Mesothelial cell of epicardium (in vitro differentiated cells): ENCODE measurements around the gene REX1BD. TPM values are rescaled to one million over a fixed set of nuclear protein-coding genes. Genes with fewer than 3 reads are reported as not detected.

ENCODE experiments used
- DNase-seq, 2 experiments: peaks; one replicate each; pipeline ENCODE4 v3.0.0; 2021; ENCODE audit warnings: low spot score in 2 of 2; ENCODE audit not compliant: unreplicated experiment in 2 of 2
- H3K27ac Mint-ChIP-seq: 2 replicates; pipeline ENCODE4 v1.8.0; 2021; ENCODE audit warnings: mixed read lengths
- H3K27me3 Mint-ChIP-seq: 2 replicates; pipeline ENCODE4 v1.8.0; 2021; ENCODE audit warnings: low read depth, mixed read lengths
- H3K36me3 Mint-ChIP-seq: 2 replicates; pipeline ENCODE4 v1.8.0; 2021; ENCODE audit warnings: mixed read lengths
- H3K4me1 Mint-ChIP-seq: 2 replicates; pipeline ENCODE4 v1.8.0; 2021; ENCODE audit warnings: mixed read lengths
- H3K4me3 Mint-ChIP-seq: 2 replicates; pipeline ENCODE4 v1.8.0; 2021; ENCODE audit warnings: mild to moderate bottlenecking, moderate library complexity, mixed read lengths
- H3K9me3 Mint-ChIP-seq: 2 replicates; pipeline ENCODE4 v1.8.0; 2021; ENCODE audit warnings: mixed read lengths
- total RNA-seq: library from RNA; stranded (reverse); gene quantifications from 3 replicates; pipeline ENCODE4 v1.2.1, GENCODE V29; 2021
- TF ChIP-seq, protein P1 (sequence below): fragments of 200-600 bp; sonication (generic); IDR thresholded peaks from one replicate; pipeline ENCODE4 v1.5.0; 2021; ENCODE audit warnings: antibody characterized with exemption; ENCODE audit not compliant: unreplicated experiment

REX1BD gene
- total RNA-seq, 1 donor from 2014 or later: 58.8 TPM

DNA sequence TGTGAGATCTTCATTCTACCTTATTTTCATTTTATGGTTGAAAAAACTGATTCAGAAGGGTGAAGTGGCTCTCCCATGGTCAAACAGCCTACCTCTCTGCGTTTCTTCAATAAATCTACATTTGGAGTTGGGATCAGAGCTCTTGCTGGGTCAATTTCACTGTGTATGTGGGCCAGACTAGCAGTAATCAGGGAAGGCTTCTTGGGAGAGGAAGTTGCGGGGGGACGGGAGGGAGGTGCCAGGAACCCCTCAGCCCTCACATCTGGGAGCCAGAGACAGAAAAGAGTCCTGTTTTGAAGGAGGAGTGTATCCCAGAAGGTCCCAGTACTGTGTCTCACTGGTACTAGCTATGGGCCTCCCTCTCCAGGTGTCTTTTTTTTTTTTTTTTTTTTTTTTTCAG is 30.0 kb upstream of the REX1BD start:
- H3K4me1 Mint-ChIP-seq: peaks cover 8% of the 10 kb centered on the region
- peak overlapping the region; percentile 91 for H3K4me3 Mint-ChIP-seq
- H3K36me3 Mint-ChIP-seq: peaks cover 7% of the 10 kb centered on the region
- no peak for DNase-seq
- TF ChIP-seq, protein P1, sequence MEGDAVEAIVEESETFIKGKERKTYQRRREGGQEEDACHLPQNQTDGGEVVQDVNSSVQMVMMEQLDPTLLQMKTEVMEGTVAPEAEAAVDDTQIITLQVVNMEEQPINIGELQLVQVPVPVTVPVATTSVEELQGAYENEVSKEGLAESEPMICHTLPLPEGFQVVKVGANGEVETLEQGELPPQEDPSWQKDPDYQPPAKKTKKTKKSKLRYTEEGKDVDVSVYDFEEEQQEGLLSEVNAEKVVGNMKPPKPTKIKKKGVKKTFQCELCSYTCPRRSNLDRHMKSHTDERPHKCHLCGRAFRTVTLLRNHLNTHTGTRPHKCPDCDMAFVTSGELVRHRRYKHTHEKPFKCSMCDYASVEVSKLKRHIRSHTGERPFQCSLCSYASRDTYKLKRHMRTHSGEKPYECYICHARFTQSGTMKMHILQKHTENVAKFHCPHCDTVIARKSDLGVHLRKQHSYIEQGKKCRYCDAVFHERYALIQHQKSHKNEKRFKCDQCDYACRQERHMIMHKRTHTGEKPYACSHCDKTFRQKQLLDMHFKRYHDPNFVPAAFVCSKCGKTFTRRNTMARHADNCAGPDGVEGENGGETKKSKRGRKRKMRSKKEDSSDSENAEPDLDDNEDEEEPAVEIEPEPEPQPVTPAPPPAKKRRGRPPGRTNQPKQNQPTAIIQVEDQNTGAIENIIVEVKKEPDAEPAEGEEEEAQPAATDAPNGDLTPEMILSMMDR: no peak
- H3K27me3 Mint-ChIP-seq: no peaks in the 10 kb centered on the region
- H3K9me3 Mint-ChIP-seq: no peaks in the 10 kb centered on the region
- H3K27ac Mint-ChIP-seq: peak overlapping the region; percentile 98

DNA sequence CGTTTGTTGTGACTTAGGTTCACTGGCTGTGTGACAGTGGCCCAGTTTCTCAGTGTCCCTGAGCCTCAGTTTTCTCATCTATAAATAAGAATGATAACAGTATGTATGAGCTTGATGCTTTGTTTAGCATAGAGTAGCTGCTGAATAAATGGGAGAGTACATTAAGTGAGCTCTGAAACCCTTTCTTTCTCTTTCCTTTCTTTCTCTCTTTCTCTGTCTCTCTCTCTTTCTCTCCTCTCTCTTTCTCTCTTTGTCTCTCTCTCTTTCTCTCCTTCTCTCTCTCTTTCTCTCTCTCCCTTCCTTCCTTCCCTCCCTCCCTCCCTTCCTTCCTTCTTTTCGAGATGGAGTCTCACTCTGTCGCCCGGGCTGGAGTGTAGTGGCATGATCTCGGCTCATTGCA is 28.9 kb upstream of the REX1BD start:
- H3K4me3 Mint-ChIP-seq: peak overlapping the region; percentile 17
- peak overlapping the region; percentile 98 for H3K27ac Mint-ChIP-seq
- no peak for DNase-seq

DNA sequence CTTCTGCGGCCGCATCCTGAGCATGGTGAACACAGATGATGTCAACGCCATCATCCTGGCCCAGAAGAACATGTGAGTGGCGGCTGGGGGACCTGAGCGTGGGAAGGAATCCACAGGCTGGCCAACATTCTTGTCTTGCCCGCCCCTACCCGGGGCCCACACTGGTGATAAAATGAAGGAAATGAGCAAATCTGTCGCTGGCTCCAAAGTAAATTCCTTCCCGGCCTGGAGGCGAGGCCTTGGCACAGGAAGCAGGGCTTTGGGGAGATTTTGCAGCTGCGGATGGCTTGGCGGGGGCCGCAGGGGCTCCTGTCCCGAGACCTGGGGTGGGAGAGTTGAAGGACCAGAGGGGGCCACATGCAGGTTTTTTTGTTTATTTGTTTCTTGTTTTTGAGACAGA is 26.5 kb upstream of the REX1BD start:
- Mint-ChIP-seq H3K36me3 (peaks cover 16% of the 10 kb centered on the region), H3K27ac (peak overlapping the region; percentile 6), H3K4me1 (peaks cover 8% of the 10 kb centered on the region), H3K27me3 (no peaks in the 10 kb centered on the region), H3K4me3 (no peak overlapping the region), H3K9me3 (no peaks in the 10 kb centered on the region)
- DNase-seq: no peak
- TF ChIP-seq, protein P1: no peak

More for the DNA sequence above, 28.9 kb upstream of the REX1BD start:
- no peaks in the 10 kb centered on the region for H3K9me3 Mint-ChIP-seq
- TF ChIP-seq, protein P1: no peak
- H3K27me3 Mint-ChIP-seq: no peaks in the 10 kb centered on the region
- peaks cover 9% of the 10 kb centered on the region for H3K36me3 Mint-ChIP-seq
- H3K4me1 Mint-ChIP-seq: peaks cover 8% of the 10 kb centered on the region

DNA sequence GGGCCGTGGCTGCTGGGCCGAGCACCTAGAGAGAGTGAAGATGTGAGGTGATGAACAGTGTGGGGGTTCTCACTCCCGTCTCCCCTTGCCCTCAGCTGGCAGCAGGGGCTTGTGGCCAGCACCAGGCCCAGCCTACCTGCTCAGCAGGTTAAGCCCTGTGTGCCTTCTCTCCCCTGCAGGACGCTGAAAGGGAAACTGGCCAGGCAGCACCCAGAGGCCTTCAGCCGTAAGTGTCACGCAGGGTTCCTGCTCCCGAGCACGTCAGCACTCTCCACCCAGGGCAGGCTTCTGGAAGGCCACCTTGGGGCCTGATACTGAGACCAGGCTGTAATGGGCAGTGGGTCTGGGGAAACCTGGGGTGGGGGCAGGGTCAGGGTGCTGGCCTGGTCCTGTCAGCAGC is 21.6 kb upstream of the REX1BD start:
- H3K4me1 Mint-ChIP-seq: peaks cover 4% of the 10 kb centered on the region
- DNase-seq: no peak
- H3K27ac Mint-ChIP-seq: no peak overlapping the region
- H3K4me3 Mint-ChIP-seq: no peak overlapping the region
- H3K9me3 Mint-ChIP-seq: no peaks in the 10 kb centered on the region
- peaks cover 35% of the 10 kb centered on the region for H3K36me3 Mint-ChIP-seq
- TF ChIP-seq, protein P1: no peak
- H3K27me3 Mint-ChIP-seq: no peaks in the 10 kb centered on the region

- Mint-ChIP-seq H3K4me1 (peaks cover 16% of the 10 kb centered on the region), H3K4me3 (no peak overlapping the region), H3K9me3 (no peaks in the 10 kb centered on the region), H3K27me3 (no peaks in the 10 kb centered on the region), H3K36me3 (peaks cover 37% of the 10 kb centered on the region), H3K27ac (no peak overlapping the region)
- TF ChIP-seq, protein P1: no peak
- DNase-seq: no peak
Observed at GRCh38 chr19:18568367-18568766, 20.2 kb upstream of the REX1BD start.
